ENCODE results near the gene VGF.

The VGF gene

GRCh38 chr7:101165958-101166647, 734 bp upstream of the VGF start:
- no peak for DNase-seq (ENCODE audit: low read depth)

- no peak for DNase-seq (ENCODE audit: low read depth)
Measured at GRCh38 chr7:101164071-101164840, 1.1 kb downstream of the VGF start.

GRCh38 chr7:101163279-101164070, 1.9 kb downstream of the VGF start:
- DNase-seq (ENCODE audit: low read depth): no peak

- no peak for DNase-seq (ENCODE audit: low read depth)
Measured at GRCh38 chr7:101162551-101163278, 2.7 kb downstream of the VGF start.

GRCh38 chr7:101161692-101162471, 3.5 kb downstream of the VGF start:
- DNase-seq (ENCODE audit: low read depth): no peak

GRCh38 chr7:101160910-101161309, 4.5 kb downstream of the VGF start:
- DNase-seq (ENCODE audit: low read depth): no peak

- DNase-seq (ENCODE audit: low read depth): no peak
Measured at GRCh38 chr7:101159696-101160674, 5.4 kb downstream of the VGF start.

- no peak for DNase-seq (ENCODE audit: low read depth)
Measured at GRCh38 chr7:101156866-101157589, 8.3 kb downstream of the VGF start.

GRCh38 chr7:101156277-101156676, 9.1 kb downstream of the VGF start:
- no peak for DNase-seq (ENCODE audit: low read depth)

GRCh38 chr7:101155303-101155702, 10.1 kb downstream of the VGF start:
- DNase-seq (ENCODE audit: low read depth): no peak

- no peak for DNase-seq (ENCODE audit: low read depth)
Measured at GRCh38 chr7:101154693-101155102, 10.7 kb downstream of the VGF start.

GRCh38 chr7:101153969-101154692, 11.2 kb downstream of the VGF start, which contains the start of gene AP1S1:
AP1S1 (plus strand) TSS chr7:101154476; CDS start chr7:101154515, 39 bp downstream.
- peak; percentile 78 for DNase-seq (ENCODE audit: low read depth)

- DNase-seq (ENCODE audit: low read depth): no peak
Measured at GRCh38 chr7:101151908-101152651, 13.3 kb downstream of the VGF start.

- no peak for DNase-seq (ENCODE audit: low read depth)
Measured at GRCh38 chr7:101140746-101141382, 24.5 kb downstream of the VGF start.

GRCh38 chr7:101140339-101140699, 25.1 kb downstream of the VGF start:
- no peak for DNase-seq (ENCODE audit: low read depth)

GRCh38 chr7:101138213-101138870, 27.0 kb downstream of the VGF start:
- peak; percentile 77 for DNase-seq (ENCODE audit: low read depth)

All from stimulated activated CD8-positive, alpha-beta memory T cell treated with anti-CD3 and anti-CD28 coated beads, Interleukin-12 subunit alpha, Interleukin-12 subunit beta, amount 100 ng/mL, for 1 hour (primary cell).